SIG-M5 treated with dmso at 0.1 percent for 504 hours (cell line): Measurements from ENCODE around the gene CFAP119.

Experiments
- DNase-seq: peaks from one replicate; lab custom pipeline; 2025; ENCODE audit not compliant: unreplicated experiment; lab: John Stamatoyannopoulos, UW

The CFAP119 gene

DNA sequence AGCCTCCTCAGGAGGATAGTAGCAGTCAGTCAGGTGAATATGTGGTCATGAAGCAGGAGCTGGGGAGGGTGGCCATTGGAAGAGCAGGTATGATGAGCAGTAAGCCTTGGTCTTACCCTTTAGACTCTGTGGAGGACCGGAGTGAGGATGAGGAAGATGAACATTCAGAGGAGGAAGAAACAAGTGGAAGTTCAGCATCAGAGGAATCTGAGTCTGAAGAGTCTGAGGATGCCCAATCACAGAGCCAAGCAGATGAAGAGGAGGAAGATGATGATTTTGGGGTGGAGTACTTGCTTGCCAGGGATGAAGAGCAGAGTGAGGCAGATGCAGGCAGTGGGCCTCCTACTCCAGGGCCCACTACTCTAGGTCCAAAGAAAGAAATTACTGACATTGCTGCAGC is 50.1 kb downstream of the CFAP119 start:
- no peak for DNase-seq

DNA sequence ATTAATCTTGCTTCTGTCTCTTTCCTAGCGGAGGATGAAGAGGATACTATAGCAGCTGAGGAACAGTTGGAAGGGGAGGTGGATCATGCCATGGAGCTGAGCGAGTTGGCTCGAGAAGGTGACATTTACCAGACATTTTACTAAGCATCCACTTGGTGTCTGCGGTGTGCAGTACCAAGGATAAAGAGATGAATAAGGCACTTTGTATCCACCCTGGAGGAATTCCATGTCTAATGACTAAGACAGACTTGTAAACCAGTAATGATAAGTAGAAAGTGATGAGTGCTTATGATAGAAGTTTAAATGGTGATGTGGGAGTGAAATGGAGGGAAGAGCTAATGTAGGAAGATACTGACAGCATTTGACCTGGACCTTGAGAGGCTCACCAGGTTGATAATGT is 50.9 kb downstream of the CFAP119 start:
- DNase-seq, result no peak
